ENCODE results near the gene HIVEP1. TPM values are rescaled to one million over a fixed set of nuclear protein-coding genes. Genes with fewer than 3 reads are reported as not detected.

The HIVEP1 gene
- total and polyA plus RNA-seq, 12 donors = 3.4 to 20.9 (median 13.3) TPM

GRCh38 chr6:12160326-12160725, 148.2 kb downstream of the HIVEP1 start:
- peak in 3 of 8 donors; percentile 42 to 67 (median 50) for ATAC-seq
- no peak for DNase-seq
- intact Hi-C loops (cut with DNase I) = no loop called here
- Histone ChIP-seq H3K36me3 (peaks cover 0 to 42% (median 14%) of the 10 kb centered on the region in 9 donors), H3K27ac (peak overlapping the region in 1 of 10 donors; percentile 22), H3K4me3 (no peak overlapping the region), H3K9me3 (peaks cover 0 to 6% (median 0%) of the 10 kb centered on the region in 11 donors), H3K4me1 (peaks cover 0 to 8% (median 0%) of the 10 kb centered on the region in 9 donors), H3K27me3 (no peaks in the 10 kb centered on the region)
- TF ChIP-seq CTCF (IDR thresholded peaks at IDR 0.05) = no peak
- 75 to 80% methylated on average over 4 of the region's 4 CpGs for WGBS, 2 donors

- DNase-seq = no peak
- WGBS, 2 donors = 95% methylated on average over 5 of the region's 5 CpGs
- TF ChIP-seq CTCF (IDR thresholded peaks at IDR 0.05) = no peak
- no peak overlapping the region for H3K27ac ChIP-seq
- intact Hi-C loops (cut with DNase I) = no loop called here
- H3K9me3 ChIP-seq = no peaks in the 10 kb centered on the region
- peaks cover 0 to 8% (median 0%) of the 10 kb centered on the region in 9 donors for H3K4me1 ChIP-seq
- ATAC-seq = no peak
- H3K36me3 ChIP-seq = peaks cover 0 to 47% (median 14%) of the 10 kb centered on the region in 9 donors
- H3K27me3 ChIP-seq = no peaks in the 10 kb centered on the region
- H3K4me3 ChIP-seq = no peak overlapping the region
Observed at GRCh38 chr6:12162213-12162612, 150.1 kb downstream of the HIVEP1 start.

- DNase-seq = no peak
- no peak for ATAC-seq
Observed at GRCh38 chr6:12163149-12163548, 151.0 kb downstream of the HIVEP1 start.

GRCh38 chr6:12163744-12164507, 151.8 kb downstream of the HIVEP1 start:
- no peak overlapping the region for H3K27ac ChIP-seq
- no peak overlapping the region for H3K4me3 ChIP-seq
- intact Hi-C loops (cut with DNase I) = no loop called here
- WGBS, 2 donors = 96 to 97% methylated on average over 19 of the region's 19 CpGs
- no peaks in the 10 kb centered on the region for H3K9me3 ChIP-seq
- peaks cover 0 to 8% (median 0%) of the 10 kb centered on the region in 9 donors for H3K4me1 ChIP-seq
- no peak for TF ChIP-seq CTCF (IDR thresholded peaks at IDR 0.05)
- no peak for DNase-seq
- no peaks in the 10 kb centered on the region for H3K27me3 ChIP-seq
- no peak for ATAC-seq
- peaks cover 0 to 47% (median 14%) of the 10 kb centered on the region in 9 donors for H3K36me3 ChIP-seq

More at GRCh38 chr6:12163149-12163548, 151.0 kb downstream of the HIVEP1 start:
- 83 to 84% methylated on average over 3 of the region's 3 CpGs for WGBS, 2 donors
- Histone ChIP-seq H3K27ac (no peak overlapping the region), H3K9me3 (no peaks in the 10 kb centered on the region), H3K4me1 (peaks cover 0 to 8% (median 0%) of the 10 kb centered on the region in 9 donors), H3K27me3 (no peaks in the 10 kb centered on the region), H3K4me3 (no peak overlapping the region), H3K36me3 (peaks cover 0 to 47% (median 14%) of the 10 kb centered on the region in 9 donors)
- no peak for TF ChIP-seq CTCF (IDR thresholded peaks at IDR 0.05)
- intact Hi-C loops (cut with DNase I) = no loop called here

Measured in heart right ventricle (tissue), 16 donors.